ENCODE data around the gene WDFY3.
"Not testable (repeated sequence)": the region's sequence is repeated elsewhere in the genome, so short reads cannot be mapped to it uniquely, and the experiment has no call there.

Gene WDFY3

DNA sequence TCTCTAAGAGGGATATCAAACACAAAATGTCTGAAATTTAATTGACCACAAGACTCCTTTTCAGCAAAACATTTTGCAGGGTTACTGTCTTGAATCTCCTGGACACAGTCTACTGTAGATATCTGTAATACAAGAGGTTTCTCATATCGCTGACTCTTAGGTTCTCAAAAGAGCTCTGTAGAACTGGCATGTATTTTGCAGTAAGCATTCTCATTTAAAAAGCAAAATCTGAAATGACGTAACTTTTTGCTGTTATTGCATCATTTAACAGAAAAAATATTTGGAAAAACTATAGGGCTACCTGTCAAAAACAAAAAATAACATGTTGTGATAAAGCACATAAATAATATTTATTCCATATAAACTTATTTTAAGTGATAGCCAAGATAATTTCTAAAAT is 269.3 kb downstream of the WDFY3 start:
- DNase-seq, result no peak

GRCh38 chr4:84691800-84692199 is 274.7 kb downstream of the WDFY3 start:
- DNase-seq, result no peak

- no peak for DNase-seq
These were observed 275.3 kb downstream of the WDFY3 start for GRCh38 chr4:84691170-84691691.

- no peak for DNase-seq
These were observed 276.0 kb downstream of the WDFY3 start for GRCh38 chr4:84690481-84690880.

GRCh38 chr4:84689197-84689596 is 277.3 kb downstream of the WDFY3 start:
- DNase-seq, result no peak

DNA sequence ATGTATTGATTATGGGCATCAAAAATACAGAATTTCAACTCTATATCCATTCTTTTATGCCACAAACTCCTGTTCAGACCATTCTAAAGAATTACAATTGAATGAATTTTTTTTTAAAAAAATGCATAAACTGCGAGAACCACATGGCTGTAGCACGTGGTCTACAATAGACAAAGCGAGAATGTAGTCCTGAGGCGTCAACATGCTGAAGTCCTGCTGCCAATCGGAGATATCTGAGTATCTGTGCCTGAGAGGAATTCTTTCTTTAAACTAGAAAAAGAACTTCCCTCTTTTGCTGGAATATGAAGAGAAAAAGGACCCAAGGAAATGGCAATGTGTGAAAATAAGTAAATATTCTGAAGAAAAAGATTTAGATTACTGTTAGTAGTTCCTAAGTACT is 277.9 kb downstream of the WDFY3 start:
- DNase-seq, result no peak

DNA sequence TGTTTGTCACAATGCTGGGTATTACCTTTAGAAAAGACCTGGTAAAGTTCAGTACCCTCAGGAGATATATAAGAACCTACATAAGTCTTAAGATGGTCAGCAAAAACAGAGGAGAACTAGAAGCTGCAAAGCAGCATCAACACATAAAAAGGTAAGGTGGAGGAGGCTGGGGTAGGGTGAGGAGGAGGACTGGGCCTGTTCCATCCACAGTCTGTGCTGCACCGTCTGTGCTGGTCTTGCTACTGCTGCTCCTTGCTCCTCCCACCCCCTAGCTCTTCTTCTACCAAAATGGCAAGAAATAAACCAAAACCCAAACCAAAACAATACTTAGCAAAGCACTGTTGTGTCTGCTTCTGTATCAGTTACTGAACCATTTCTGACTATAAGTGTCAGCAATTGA is 281.4 kb downstream of the WDFY3 start:
- no peak for DNase-seq

DNA sequence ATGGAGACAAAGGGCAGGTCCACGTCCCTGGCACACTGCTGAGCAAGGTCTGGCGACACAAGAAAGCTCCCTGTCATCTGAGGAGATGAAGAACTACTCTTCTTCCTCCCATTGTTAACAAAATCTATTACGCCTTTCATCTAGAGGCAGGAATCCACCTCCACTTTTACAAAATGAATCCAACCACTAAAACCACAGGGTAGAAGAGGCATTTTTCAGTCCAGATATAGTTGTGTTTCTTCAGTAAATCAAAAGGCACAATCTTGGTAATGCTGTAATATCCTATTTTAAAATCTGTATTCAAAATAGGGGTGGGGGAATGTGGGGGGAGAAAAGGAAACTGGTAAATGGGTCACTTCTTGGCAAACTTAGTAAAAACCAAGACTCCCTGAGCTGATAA is 282.1 kb downstream of the WDFY3 start:
- no peak for DNase-seq

DNA sequence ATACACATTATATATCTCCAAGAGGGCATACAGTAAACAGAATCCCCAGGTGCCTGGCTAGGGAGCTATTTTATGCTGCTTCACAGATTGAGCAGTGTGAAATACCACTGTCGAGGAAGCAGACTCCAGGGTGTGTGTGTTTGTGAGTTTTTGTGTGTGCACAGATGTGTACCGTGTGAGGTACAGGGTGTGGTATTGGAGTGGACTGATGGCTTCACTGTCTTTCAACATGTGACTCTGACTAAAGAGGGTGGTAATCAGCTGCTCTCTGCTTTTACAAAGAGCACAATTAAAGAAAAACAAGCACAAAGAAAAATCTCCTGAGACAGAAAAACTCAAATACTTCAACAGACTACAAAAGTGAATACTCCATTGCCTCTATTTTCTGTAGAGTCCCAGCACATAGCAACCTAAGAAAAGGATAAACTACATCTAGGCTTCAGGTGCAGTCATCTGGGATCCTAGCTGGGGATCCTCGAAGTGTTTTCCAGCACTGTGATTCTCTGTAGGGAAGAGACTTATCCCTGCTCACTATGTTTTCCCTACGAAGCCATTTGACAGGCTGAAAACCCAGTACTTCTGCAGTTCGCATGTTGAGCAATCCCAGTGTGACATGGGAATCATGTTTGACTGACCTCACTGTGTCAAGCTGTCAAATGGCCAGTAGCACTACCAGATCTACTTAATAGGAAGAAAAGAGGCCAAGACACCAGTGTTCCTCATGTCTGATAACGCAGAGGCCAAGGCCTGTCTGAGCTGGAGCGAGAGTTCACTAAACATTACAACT is 283.2 kb downstream of the WDFY3 start:
- no peak for DNase-seq

DNA sequence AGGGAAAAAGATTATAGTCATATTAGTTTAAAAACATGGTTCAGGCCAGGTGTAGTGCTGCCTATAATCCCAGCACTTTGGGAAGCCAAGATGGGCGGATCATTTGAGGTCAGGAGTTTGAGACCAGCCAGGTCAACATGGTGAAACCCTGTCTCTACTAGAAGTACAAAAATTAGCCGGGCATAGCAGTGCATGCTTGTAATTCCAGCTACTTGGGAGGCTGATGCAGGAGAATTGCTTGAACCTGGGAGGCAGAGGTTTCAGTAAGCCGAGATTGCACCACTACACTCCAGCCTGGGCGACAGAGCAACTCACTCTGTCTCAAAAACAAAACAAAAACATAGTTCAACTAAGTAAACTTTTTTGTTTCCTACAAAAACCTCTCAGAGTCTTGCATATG is 283.8 kb downstream of the WDFY3 start:
- DNase-seq, result not testable (repeated sequence)

DNA sequence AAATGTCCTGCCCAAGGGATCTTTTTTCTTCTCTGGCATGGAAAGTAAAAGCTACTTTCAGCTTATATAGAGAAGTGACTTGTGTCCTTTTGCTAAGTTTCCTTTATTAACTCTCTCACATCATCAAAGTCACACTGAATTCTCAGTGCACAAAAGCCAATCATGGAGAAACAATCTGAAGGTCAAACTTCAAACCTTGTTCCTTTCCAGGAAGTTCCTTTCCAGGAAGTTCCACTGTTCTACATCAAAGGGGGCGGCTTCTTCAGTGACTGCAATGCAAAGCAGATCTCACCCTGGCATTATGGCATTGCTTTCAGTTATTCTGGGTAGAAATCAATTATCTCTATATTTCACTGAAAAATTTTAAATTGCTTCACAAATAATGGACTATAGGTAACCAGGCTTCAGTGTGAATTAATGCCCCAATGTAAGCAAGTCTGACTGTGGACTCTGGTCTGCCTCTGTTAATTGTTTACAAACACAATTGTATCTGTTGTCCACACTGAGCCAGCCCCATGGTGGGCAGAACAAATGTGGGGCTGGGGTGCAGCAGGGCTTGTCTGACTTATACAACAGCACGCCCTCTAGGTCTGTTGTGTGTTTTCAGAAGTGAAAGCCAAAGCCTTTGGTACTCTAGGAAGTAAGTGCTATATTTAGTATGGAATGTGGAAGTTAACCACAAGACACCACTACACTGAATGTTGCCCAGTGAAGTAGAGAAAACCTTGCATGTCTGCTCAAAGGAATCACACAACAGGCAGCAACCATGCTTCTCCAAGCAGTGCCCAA is 284.8 kb downstream of the WDFY3 start:
- no peak for DNase-seq

DNA sequence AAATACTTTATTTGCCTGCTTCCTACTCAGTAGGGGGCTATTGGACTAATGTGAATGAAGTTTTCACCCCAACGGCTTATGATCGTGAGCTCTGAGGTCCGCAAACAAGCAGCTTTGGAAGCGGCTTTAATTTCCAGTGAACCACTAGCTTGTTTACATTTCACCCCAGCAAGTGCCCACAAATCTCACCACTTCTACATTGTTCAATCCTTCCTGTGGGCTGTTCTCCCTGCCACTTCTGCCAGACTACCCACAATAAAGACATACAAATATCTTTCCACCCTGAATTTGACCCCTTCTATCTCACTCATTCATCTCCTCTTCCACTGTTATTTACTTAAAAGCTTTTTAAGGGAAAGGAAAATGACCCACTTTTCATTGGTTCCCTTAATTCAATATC is 285.5 kb downstream of the WDFY3 start:
- no peak for DNase-seq

- DNase-seq, result no peak
These were observed 287.3 kb downstream of the WDFY3 start for GRCh38 chr4:84678976-84679744.

DNA sequence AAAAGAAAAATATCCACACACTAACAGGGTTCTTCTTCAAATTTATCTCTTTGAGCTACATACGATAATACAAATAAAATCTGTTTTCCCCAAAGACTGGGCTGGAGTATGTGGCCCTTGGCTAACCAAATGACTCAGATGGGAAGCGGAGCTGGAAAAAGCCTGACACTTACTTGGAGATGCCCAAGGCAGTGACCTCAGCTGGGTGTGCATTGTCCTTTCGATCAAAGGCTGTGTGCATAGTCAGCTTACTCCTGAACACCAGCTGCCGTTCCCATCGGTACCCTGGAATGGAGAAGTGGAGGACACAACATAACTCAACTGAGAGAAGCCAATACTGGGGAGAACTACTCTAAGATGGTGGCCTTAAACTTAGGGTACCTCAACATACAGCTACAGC is 288.5 kb downstream of the WDFY3 start:
- no peak for DNase-seq

DNA sequence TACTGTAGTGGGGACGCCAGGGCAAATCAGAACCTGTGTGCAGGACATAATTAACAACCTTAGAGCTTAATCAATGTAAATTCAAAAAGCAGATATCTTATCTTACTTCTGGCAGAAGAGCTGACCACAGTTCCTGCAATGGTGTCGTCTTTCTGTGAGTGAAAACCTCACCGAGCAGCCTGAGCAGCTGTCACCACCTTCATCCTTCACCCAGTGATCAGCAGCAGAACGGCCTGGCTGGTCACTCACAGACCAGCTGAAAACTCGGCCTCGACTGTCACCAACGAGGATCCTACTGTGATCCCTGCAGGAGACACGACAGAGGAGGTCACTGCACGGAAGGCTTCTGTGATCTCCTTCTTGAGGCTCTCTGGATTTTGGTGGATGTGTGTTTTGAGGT is 289.4 kb downstream of the WDFY3 start:
- no peak for DNase-seq

DNA sequence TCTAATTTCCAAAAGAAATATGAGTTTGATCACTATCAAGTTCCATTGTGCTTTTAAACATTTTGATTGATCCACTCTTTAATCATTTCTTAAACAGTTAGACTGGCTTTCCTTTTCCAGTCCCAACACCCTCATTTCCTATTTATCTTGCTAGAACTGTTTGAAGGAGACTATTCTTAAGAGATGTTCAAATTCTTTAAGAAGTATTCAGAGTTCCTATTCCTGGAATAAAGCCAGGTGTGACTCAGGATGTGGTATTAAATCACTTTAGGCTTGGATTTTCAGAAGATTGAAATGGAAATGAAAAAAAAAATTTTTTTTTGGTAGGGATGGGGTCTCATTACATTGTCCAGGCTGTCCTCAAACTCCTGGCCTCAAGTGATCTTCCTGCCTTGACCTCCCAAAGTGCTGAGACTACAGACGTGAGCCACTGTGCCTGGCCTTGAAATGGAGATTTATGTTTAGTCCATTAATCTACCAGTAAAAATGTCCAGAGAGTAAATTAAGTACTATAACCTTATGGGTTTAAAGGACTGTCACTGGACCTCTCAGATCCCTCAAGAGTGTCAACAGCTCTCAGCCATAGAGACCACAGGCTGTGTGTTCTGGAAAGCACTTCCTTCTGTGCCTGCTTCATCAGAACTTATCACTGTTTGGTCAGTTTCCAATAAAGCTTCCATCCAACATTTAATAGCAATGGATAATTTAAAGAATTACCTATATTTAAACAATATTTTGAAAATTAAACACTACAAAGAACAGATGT is 292.8 kb downstream of the WDFY3 start:
- DNase-seq, result no peak

DNA sequence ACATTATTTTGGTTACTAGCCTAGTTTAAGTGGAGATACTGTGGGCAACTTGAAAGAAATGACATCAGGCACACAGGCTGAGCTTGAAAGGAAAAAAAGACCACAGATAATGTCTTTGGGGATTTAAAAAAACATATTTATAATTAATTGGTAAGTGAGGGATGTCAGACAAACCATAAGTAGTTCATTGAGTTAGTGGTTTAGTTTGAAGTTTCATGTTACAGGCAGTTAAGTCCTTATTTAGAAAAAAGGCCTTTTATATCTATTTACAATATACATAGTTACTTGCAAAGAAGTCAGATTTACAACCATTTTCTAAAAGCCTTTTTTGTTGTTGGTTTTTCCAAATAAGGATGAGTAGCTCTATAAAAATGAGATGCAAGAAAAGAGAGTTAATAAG is 294.3 kb downstream of the WDFY3 start:
- DNase-seq, result no peak

GRCh38 chr4:84669201-84669600 is 297.3 kb downstream of the WDFY3 start:
- DNase-seq, result no peak

GRCh38 chr4:84666439-84666838 is 300.1 kb downstream of the WDFY3 start:
- no peak for DNase-seq

GRCh38 chr4:84664767-84665166 is 301.7 kb downstream of the WDFY3 start:
- DNase-seq, result not testable (repeated sequence)

DNA sequence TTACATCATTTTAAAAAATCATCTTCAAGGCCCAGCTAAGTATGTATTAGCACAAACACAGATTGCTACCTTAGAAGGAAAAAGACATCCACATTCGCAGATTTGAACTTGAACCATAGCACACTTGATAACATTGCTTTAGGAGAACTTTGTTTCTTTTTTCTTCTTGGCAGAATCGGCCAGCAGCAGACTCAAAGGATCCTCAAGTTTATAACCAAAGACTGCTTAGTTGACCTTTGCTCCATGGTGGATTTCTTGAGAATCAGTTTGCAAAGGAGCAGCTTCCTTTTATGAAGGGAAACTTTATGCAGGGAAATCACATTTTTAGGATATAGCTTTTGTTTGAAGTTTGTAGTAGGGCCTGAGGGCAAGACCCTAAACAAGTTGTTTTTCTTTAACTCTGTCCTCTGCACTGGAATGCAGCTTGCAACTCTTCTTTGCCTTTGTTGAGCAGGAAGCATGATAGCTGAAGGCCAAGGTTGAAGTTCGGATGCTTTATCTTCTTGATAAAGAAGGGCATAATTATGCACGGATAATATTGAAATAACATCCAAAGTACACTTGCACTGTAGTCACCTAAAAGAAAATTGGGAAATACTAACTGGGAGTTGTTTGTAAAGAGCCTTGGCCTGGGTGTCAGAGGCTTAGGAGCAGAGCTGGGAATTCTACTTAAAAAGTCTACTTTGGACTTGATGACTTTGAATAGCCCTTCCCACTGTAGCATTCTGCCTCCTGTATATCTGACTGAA is 305.1 kb downstream of the WDFY3 start:
- DNase-seq, result no peak

DNA sequence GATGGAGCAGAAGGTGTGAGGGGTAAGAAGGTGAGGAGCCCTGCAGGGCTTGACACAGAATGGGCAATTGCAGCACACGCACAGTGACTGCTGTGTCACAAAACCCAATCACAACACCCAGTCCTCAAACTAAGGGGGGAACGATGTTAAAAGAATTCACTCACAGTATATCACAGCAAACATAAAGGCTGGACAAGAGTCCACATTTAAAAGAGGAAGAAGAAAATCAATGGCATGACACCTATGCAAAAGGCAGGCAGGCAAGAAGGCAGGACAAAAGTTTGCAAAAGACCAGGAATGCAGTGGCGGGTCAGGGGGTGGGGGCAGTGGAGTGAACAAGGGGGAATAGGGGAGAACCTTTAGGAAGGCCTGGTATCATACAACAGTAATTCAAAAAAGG is 305.9 kb downstream of the WDFY3 start:
- no peak for DNase-seq
